ENCODE measurements around the gene RBM6. TPM values are rescaled to one million over a fixed set of nuclear protein-coding genes. Genes with fewer than 3 reads are reported as not detected.

RBM6 gene
- total and polyA plus RNA-seq, 2 of the 4 experiments (the other 2 are of a cell fraction), result 38.5 to 64.6 TPM

- Histone ChIP-seq H3K4me1 (ENCODE audit: control insufficient read depth, insufficient read depth, low read length) (peaks cover 2% of the 10 kb centered on the region), H3K56ac (ENCODE audit: extremely low read depth, insufficient read depth, low read length) (no peak overlapping the region), H2AK5ac (ENCODE audit: low read depth, low read length) (no peak overlapping the region), H3K9me1 (ENCODE audit: insufficient read depth, low read length) (peaks cover 7% of the 10 kb centered on the region; the same call in 1 of the 2 replicates), H3K23ac (ENCODE audit: low read depth, low read length) (no peak overlapping the region), H2AK9ac (replicated peaks; ENCODE audit: low read depth, low read length, poor library complexity) (no peak overlapping the region), H2BK20ac (ENCODE audit: low read depth, low read length) (no peak overlapping the region), H4K20me1 (ENCODE audit: insufficient read depth, low read length) (peaks cover 7% of the 10 kb centered on the region), H3K27ac (ENCODE audit: insufficient read depth, low read length) (no peak overlapping the region), H3K4ac (ENCODE audit: low read depth, low read length) (no peak overlapping the region), H3K79me1 (ENCODE audit: low read depth in 1 of 2, low read length in 2 of 2) (peaks cover 14 to 56% of the 10 kb centered on the region in 2 experiments), H3K4me2 (ENCODE audit: low read depth, low read length) (no peak overlapping the region), H2BK5ac (ENCODE audit: low read depth, low read length, poor library complexity, severe bottlenecking) (no peak overlapping the region), H4K5ac (ENCODE audit: low read depth, low read length) (no peak overlapping the region), H3K9ac (ENCODE audit: low read depth, low read length) (no peak overlapping the region), H2AFZ (replicated peaks; ENCODE audit: low read length, poor library complexity) (no peak overlapping the region), H2BK120ac (ENCODE audit: low read depth, low read length) (no peak overlapping the region), H2BK15ac (ENCODE audit: low read depth, low read length) (no peak overlapping the region), H3K18ac (ENCODE audit: low read depth, low read length) (no peak overlapping the region), H3K9me3 (ENCODE audit: control insufficient read depth, insufficient read depth, low read length) (no peaks in the 10 kb centered on the region), H4K91ac (ENCODE audit: insufficient read depth, low read depth, low read length) (no peak overlapping the region), H3K14ac (replicated peaks; ENCODE audit: low read depth, low read length) (no peak overlapping the region), H3K27me3 (ENCODE audit: control insufficient read depth, insufficient read depth, low read length) (no peaks in the 10 kb centered on the region), H3K4me3 (ENCODE audit: insufficient read depth, low read depth, low read length) (no peak overlapping the region), H4K8ac (ENCODE audit: low read depth in 2 of 2, low read length in 2 of 2) (no peak overlapping the region), H3K36me3 (ENCODE audit: control insufficient read depth, insufficient read depth, low read length) (peaks cover 17% of the 10 kb centered on the region)
- in situ Hi-C loops (cut with MboI; ENCODE audit: low sequenced_read_pairs) (no loop called here), intact Hi-C loops (cut with micrococcal nuclease) (no loop called here), dilution Hi-C loops (cut with HindIII; ENCODE audit: low sequenced_read_pairs, unreplicated experiment) (no loop called here)
- no TSS peak for BruUV-seq (replicated peaks)
- WGBS, 2 experiments (ENCODE audit: extremely low coverage in 2 of 2, insufficient read length in 1 of 2), result 91% methylated on average over 3 of the region's 13 CpGs; no CpG with 5 or more reads in 1 of the 2 experiments
- DNase-seq (no peak), ATAC-seq (ENCODE audit: low read depth) (no peak)
- TF ChIP-seq NFE2L2 (IDR thresholded peaks at IDR 0.05; ENCODE audit: low read depth, low read length) (no peak), MXI1 (IDR thresholded peaks at IDR 0.05; ENCODE audit: borderline replicate concordance, low read depth, low read length) (no peak), CTCF (conservative IDR thresholded peaks at IDR 0.05; ENCODE audit: low read depth, low read length) (no peak), USF2 (IDR thresholded peaks at IDR 0.05; ENCODE audit: low read depth, low read length) (no peak), RCOR1 (IDR thresholded peaks at IDR 0.05; ENCODE audit: insufficient replicate concordance, low read length) (no peak), RFX5 (IDR thresholded peaks at IDR 0.05; ENCODE audit: low read depth, low read length) (no peak), BHLHE40 (IDR thresholded peaks at IDR 0.05; ENCODE audit: low read depth, low read length) (no peak), CEBPB (IDR thresholded peaks at IDR 0.05; ENCODE audit: low read depth, low read length) (no peak), MAFK (IDR thresholded peaks at IDR 0.05; ENCODE audit: low read depth, low read length) (no peak), POLR2A (IDR thresholded peaks at IDR 0.05; ENCODE audit: low read depth, low read length) (no peak), ELK1 (IDR thresholded peaks at IDR 0.05; ENCODE audit: borderline replicate concordance, low read depth, low read length) (no peak), SMC3 (IDR thresholded peaks at IDR 0.05; ENCODE audit: low read depth, low read length) (no peak), FOS (IDR thresholded peaks at IDR 0.05; ENCODE audit: low read depth, low read length) (no peak)
- ChIA-PET CTCF (interaction anchor here (0.6 kb wide), 1 partner anchor 9 kb away, joined by 3 read pairs; no protein-coding TSS in a partner anchor), POLR2A (ENCODE audit: unreplicated experiment) (interaction anchor here (0.7 kb wide), 1 partner anchor 136 kb away, joined by 3 read pairs; no protein-coding TSS in a partner anchor)
These were observed 44.4 kb downstream of the RBM6 start for GRCh38 chr3:49984394-49984793.
